ENCODE data around the gene SLIT1. TPM values are rescaled to one million over a fixed set of nuclear protein-coding genes. Genes with fewer than 3 reads are reported as not detected.

SLIT1 gene
- total RNA-seq, 1 donor from 2014 or later, result 0.23 TPM

GRCh38 chr10:97032624-97033023 lies 153.1 kb downstream of the SLIT1 start:
- Mint-ChIP-seq H3K4me1 (ENCODE audit: low read depth, unreplicated experiment) (peaks cover 6% of the 10 kb centered on the region), H3K4me3 (ENCODE audit: unreplicated experiment) (no peak overlapping the region), H3K9me3 (ENCODE audit: unreplicated experiment) (peaks cover 5% of the 10 kb centered on the region), H3K36me3 (ENCODE audit: low read depth, unreplicated experiment) (no peaks in the 10 kb centered on the region), H3K27me3 (ENCODE audit: low read depth, unreplicated experiment) (peaks cover 21% of the 10 kb centered on the region), H3K27ac (ENCODE audit: unreplicated experiment) (no peak overlapping the region)
- TF ChIP-seq EZH2 (IDR thresholded peaks at IDR 0.05; ENCODE audit: insufficient read depth, low read length) (no peak), CTCF (IDR thresholded peaks at IDR 0.05; ENCODE audit: insufficient read depth, low read depth, low read length) (no peak)
- H2AFZ ChIP-seq (ENCODE audit: low read depth, low read length), result no peak overlapping the region
- H4K20me1 ChIP-seq (ENCODE audit: insufficient read depth, low read length), result no peaks in the 10 kb centered on the region
- no peaks in the 10 kb centered on the region for H3K36me3 ChIP-seq (ENCODE audit: insufficient read depth, low read length)
- H3K79me2 ChIP-seq (ENCODE audit: insufficient read depth, low read length), result no peaks in the 10 kb centered on the region
- peaks cover 10% of the 10 kb centered on the region for H3K4me1 ChIP-seq (ENCODE audit: insufficient read depth, low read length)
- H3K9ac ChIP-seq (ENCODE audit: low read length), result no peak overlapping the region
- H3K27me3 ChIP-seq (ENCODE audit: insufficient read depth, low read length), result peaks cover 3% of the 10 kb centered on the region
- DNase-seq (ENCODE audit: low read depth), result no peak
- H3K27ac ChIP-seq (ENCODE audit: low read depth, low read length), result no peak overlapping the region
- H3K9me3 ChIP-seq (ENCODE audit: insufficient read depth, low read depth, low read length), result peaks cover 7% of the 10 kb centered on the region
- no peak overlapping the region for H3K4me3 ChIP-seq (ENCODE audit: insufficient read depth, low read depth, low read length)
- no peak overlapping the region for H3K4me2 ChIP-seq (ENCODE audit: low read length)
- no peak for FAIRE-seq

- no peaks in the 10 kb centered on the region for H4K20me1 ChIP-seq (ENCODE audit: insufficient read depth, low read length)
- no peaks in the 10 kb centered on the region for H3K36me3 ChIP-seq (ENCODE audit: insufficient read depth, low read length)
- peaks cover 3% of the 10 kb centered on the region for H3K27me3 ChIP-seq (ENCODE audit: insufficient read depth, low read length)
- H3K4me2 ChIP-seq (ENCODE audit: low read length), result no peak overlapping the region
- H3K4me3 Mint-ChIP-seq (ENCODE audit: unreplicated experiment), result no peak overlapping the region
- no peak overlapping the region for H3K27ac ChIP-seq (ENCODE audit: low read depth, low read length)
- peaks cover 19% of the 10 kb centered on the region for H3K27me3 Mint-ChIP-seq (ENCODE audit: low read depth, unreplicated experiment)
- H3K9me3 Mint-ChIP-seq (ENCODE audit: unreplicated experiment), result peaks cover 5% of the 10 kb centered on the region
- no peak overlapping the region for H2AFZ ChIP-seq (ENCODE audit: low read depth, low read length)
- no peak for FAIRE-seq
- no peak overlapping the region for H3K9ac ChIP-seq (ENCODE audit: low read length)
- peaks cover 7% of the 10 kb centered on the region for H3K9me3 ChIP-seq (ENCODE audit: insufficient read depth, low read depth, low read length)
- no peaks in the 10 kb centered on the region for H3K36me3 Mint-ChIP-seq (ENCODE audit: low read depth, unreplicated experiment)
- no peak for TF ChIP-seq CTCF (IDR thresholded peaks at IDR 0.05; ENCODE audit: insufficient read depth, low read depth, low read length)
- no peak for TF ChIP-seq EZH2 (IDR thresholded peaks at IDR 0.05; ENCODE audit: insufficient read depth, low read length)
- DNase-seq (ENCODE audit: low read depth), result no peak
- peaks cover 6% of the 10 kb centered on the region for H3K4me1 ChIP-seq (ENCODE audit: insufficient read depth, low read length)
- H3K4me3 ChIP-seq (ENCODE audit: insufficient read depth, low read depth, low read length), result no peak overlapping the region
- peaks cover 6% of the 10 kb centered on the region for H3K4me1 Mint-ChIP-seq (ENCODE audit: low read depth, unreplicated experiment)
- no peaks in the 10 kb centered on the region for H3K79me2 ChIP-seq (ENCODE audit: insufficient read depth, low read length)
- no peak overlapping the region for H3K27ac Mint-ChIP-seq (ENCODE audit: unreplicated experiment)
These were observed 154.3 kb downstream of the SLIT1 start for GRCh38 chr10:97031459-97031858.

GRCh38 chr10:97030894-97031293 lies 154.9 kb downstream of the SLIT1 start:
- peaks cover 7% of the 10 kb centered on the region for H3K9me3 ChIP-seq (ENCODE audit: insufficient read depth, low read depth, low read length)
- Mint-ChIP-seq H3K4me3 (ENCODE audit: unreplicated experiment) (no peak overlapping the region), H3K9me3 (ENCODE audit: unreplicated experiment) (peaks cover 5% of the 10 kb centered on the region), H3K27me3 (ENCODE audit: low read depth, unreplicated experiment) (peaks cover 14% of the 10 kb centered on the region), H3K4me1 (ENCODE audit: low read depth, unreplicated experiment) (peaks cover 6% of the 10 kb centered on the region), H3K36me3 (ENCODE audit: low read depth, unreplicated experiment) (no peaks in the 10 kb centered on the region), H3K27ac (ENCODE audit: unreplicated experiment) (no peak overlapping the region)
- no peak for DNase-seq (ENCODE audit: low read depth)
- no peak overlapping the region for H2AFZ ChIP-seq (ENCODE audit: low read depth, low read length)
- H4K20me1 ChIP-seq (ENCODE audit: insufficient read depth, low read length), result no peaks in the 10 kb centered on the region
- no peaks in the 10 kb centered on the region for H3K79me2 ChIP-seq (ENCODE audit: insufficient read depth, low read length)
- H3K36me3 ChIP-seq (ENCODE audit: insufficient read depth, low read length), result no peaks in the 10 kb centered on the region
- H3K9ac ChIP-seq (ENCODE audit: low read length), result no peak overlapping the region
- no peak overlapping the region for H3K4me3 ChIP-seq (ENCODE audit: insufficient read depth, low read depth, low read length)
- no peak for TF ChIP-seq EZH2 (IDR thresholded peaks at IDR 0.05; ENCODE audit: insufficient read depth, low read length)
- no peak for TF ChIP-seq CTCF (IDR thresholded peaks at IDR 0.05; ENCODE audit: insufficient read depth, low read depth, low read length)
- H3K27ac ChIP-seq (ENCODE audit: low read depth, low read length), result no peak overlapping the region
- no peak overlapping the region for H3K4me2 ChIP-seq (ENCODE audit: low read length)
- H3K27me3 ChIP-seq (ENCODE audit: insufficient read depth, low read length), result peaks cover under 1% of the 10 kb centered on the region
- peaks cover 6% of the 10 kb centered on the region for H3K4me1 ChIP-seq (ENCODE audit: insufficient read depth, low read length)
- FAIRE-seq, result no peak
